Measurements from ENCODE around the gene HOXB2. TPM values are rescaled to one million over a fixed set of nuclear protein-coding genes. Genes with fewer than 3 reads are reported as not detected.
A peak's percentile ranks its signal among the peaks of the same experiment; 100 is the strongest.

HOXB2 gene
- 1 to 10 TPM; 1.4 to 9.6 (median 4.1) TPM for total RNA-seq

DNA sequence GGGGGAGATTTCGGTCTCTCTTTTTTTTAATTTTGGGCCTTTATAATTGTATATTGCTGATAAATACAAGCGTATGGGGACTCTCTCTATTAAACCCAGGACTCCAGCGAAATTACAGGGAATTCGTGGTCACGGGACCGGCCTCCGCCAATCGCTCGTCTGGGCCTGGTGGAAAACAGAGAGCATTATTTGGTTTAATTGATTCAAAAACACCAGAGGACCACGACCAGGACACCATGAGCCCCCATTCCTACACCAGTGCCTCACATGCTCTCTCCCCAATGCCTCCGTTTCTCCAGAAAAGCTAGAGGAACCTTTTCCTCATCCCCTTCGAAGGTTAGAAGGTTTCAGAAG, at the start of gene HOXB2:
TSS of gene HOXB2 (minus strand) at position 88 of the 354 bp plus-strand sequence. CDS start 198 bp downstream, outside the sequence.
- no peaks in the 10 kb centered on the region for H3K27me3 ChIP-seq
- H3K36me3 ChIP-seq, result peaks cover 0 to 8% (median 0%) of the 10 kb centered on the region in 3 donors
- H3K9me3 ChIP-seq, result no peaks in the 10 kb centered on the region
- H3K4me3 ChIP-seq, result peak within 1 kb of the TSS; percentile 45 to 70 (median 58)
- no peak for DNase-seq
- H3K4me1 ChIP-seq, result peaks cover 0 to 25% (median 2%) of the 10 kb centered on the region in 4 donors
- peak within 1 kb of the TSS; percentile 76 to 96 (median 87) for H3K27ac ChIP-seq
- no peak for TF ChIP-seq POLR2A (IDR thresholded peaks at IDR 0.05)
- TF ChIP-seq, protein P1, sequence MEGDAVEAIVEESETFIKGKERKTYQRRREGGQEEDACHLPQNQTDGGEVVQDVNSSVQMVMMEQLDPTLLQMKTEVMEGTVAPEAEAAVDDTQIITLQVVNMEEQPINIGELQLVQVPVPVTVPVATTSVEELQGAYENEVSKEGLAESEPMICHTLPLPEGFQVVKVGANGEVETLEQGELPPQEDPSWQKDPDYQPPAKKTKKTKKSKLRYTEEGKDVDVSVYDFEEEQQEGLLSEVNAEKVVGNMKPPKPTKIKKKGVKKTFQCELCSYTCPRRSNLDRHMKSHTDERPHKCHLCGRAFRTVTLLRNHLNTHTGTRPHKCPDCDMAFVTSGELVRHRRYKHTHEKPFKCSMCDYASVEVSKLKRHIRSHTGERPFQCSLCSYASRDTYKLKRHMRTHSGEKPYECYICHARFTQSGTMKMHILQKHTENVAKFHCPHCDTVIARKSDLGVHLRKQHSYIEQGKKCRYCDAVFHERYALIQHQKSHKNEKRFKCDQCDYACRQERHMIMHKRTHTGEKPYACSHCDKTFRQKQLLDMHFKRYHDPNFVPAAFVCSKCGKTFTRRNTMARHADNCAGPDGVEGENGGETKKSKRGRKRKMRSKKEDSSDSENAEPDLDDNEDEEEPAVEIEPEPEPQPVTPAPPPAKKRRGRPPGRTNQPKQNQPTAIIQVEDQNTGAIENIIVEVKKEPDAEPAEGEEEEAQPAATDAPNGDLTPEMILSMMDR (IDR thresholded peaks at IDR 0.05), result no peak

DNA sequence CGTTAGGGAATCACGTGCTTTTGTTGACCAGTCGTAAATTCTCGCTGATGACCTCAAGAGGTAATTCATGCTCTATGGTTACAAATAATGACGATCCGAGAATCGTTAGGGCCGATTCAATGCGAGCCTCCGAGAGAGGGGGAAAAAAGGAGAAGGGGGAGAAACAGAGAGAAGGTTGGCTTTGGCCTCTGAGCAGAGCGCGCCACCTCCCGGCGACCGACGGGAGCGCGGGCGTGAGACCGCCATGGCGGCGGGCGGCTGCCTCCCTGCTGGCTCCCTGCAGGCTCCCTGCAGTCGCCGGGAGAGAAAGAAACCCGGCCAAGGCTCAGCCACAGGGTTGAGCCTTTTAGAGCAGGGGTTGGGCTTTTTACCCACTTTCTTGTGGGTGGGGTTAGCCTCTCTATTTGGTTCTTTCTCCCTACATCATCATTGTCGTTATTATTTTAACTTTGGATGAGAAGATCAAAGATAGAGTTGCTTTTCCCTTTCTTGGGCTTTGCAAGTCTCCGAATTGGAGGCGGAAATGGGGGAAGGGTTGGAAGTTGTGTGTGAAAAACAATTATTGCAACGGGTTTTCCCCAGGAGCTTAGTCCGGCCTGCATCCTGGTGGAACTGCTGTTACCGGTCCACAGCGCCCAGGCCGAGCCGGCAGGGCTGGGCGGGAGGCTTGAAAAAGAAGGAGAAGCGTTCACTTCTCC, 49.1 kb upstream of the HOXB2 start:
- peak overlapping the region in 3 of 4 donors; percentile 20 to 50 (median 45) for H3K4me3 ChIP-seq
- TF ChIP-seq, protein P1 (IDR thresholded peaks at IDR 0.05), result peak; percentile 71 to 86 (median 78)
- TF ChIP-seq POLR2A (IDR thresholded peaks at IDR 0.05), result no peak
- H3K4me1 ChIP-seq, result peaks cover 0 to 52% (median 17%) of the 10 kb centered on the region in 4 donors
- H3K9me3 ChIP-seq, result no peaks in the 10 kb centered on the region
- DNase-seq, result peak; percentile 72 to 90 (median 81)
- H3K27me3 ChIP-seq, result no peaks in the 10 kb centered on the region
- H3K27ac ChIP-seq, result peak overlapping the region; percentile 34 to 92 (median 65)
- H3K36me3 ChIP-seq, result peaks cover 0 to 28% (median 0%) of the 10 kb centered on the region in 3 donors

DNA sequence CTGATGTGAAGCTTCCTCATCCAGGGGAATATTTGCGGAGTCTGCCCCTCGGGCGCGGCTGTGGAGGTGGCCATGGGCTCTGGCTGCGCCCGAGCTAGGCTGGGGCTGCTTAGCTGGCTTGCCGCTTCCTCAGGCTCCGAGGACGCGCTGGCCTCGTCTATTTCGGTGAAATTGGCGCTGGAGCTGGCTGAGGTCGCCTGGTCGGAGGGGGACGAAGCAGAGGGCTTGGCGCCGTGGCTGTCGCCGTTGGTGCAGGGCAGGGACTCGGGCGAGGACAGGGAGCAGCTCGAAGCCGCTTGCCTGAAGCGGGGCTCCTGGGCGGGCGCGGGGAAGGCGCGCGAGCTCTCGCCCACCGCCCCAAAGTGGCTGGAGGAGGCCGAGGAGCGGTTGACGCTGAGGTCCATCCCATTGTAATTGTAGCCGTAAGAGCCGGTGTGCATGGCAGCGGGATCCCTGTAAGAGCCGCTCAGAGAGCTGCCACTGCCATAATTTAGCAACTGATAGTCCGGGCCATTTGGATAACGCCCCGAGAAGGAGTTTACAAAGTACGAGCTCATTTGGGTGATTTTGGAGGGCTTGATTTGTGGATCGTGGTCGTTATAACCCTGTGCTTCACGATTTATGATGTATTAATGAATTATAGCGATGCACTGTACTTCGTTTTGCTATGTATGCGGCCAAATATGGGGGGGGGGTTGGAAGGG, 48.4 kb upstream of the HOXB2 start, which contains the start of gene HOXB5:
TSS of gene HOXB5 (minus strand) at position 654 of the 704 bp plus-strand sequence. CDS start at position 557, 97 bp downstream.
- H3K9me3 ChIP-seq, result no peaks in the 10 kb centered on the region
- no peak for TF ChIP-seq POLR2A (IDR thresholded peaks at IDR 0.05)
- TF ChIP-seq, protein P1 (IDR thresholded peaks at IDR 0.05), result no peak
- H3K4me1 ChIP-seq, result peaks cover 0 to 45% (median 14%) of the 10 kb centered on the region in 4 donors
- no peaks in the 10 kb centered on the region for H3K27me3 ChIP-seq
- peak within 1 kb of the TSS; percentile 34 to 92 (median 65) for H3K27ac ChIP-seq
- peaks cover 0 to 28% (median 0%) of the 10 kb centered on the region in 3 donors for H3K36me3 ChIP-seq
- peak in 2 of 3 donors; percentile 55 to 57 for DNase-seq
- peak within 1 kb of the TSS; percentile 20 to 50 (median 38) for H3K4me3 ChIP-seq

DNA sequence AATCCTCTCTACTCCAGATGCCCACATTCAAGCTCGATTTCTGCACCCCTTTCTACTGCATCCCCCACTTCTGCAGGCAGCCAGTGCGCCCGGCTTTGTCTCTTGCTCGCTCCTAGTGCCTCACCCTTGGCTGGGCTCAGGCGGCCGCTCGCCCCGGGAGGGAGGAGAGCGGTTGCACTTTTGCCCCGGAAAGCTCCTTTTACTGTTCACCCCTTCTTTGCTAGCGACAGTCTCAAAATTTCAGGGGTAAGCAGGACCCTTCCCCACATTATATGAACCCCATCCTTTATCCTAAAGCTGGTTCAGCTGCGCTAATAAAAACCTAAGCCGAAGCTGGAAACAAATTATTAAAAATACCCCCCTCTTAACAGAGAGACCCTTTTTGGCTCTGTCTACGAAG, 47.7 kb upstream of the HOXB2 start:
- Histone ChIP-seq H3K9me3 (no peaks in the 10 kb centered on the region), H3K27me3 (no peaks in the 10 kb centered on the region)
- peak in 1 of 3 donors; percentile 44 for DNase-seq

DNA sequence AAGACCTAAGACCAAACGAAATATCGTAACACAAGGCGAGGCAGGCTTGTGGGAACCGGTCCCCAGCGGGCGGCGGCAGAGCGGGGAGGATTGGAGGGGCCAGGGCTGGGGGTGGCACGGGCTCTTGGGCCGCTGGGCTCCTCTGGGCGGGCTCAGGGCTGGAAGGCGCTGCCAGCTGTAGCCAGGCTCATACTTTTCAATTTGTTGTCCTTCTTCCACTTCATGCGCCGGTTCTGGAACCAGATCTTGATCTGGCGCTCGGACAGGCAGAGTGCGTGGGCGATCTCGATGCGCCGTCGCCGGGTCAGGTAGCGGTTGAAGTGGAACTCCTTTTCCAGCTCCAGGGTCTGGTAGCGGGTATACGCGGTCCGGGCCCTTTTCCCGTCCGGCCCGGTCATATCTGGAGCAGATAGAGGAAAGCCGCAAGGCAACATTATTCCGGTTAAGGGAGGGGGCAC, 47.2 kb upstream of the HOXB2 start:
- Histone ChIP-seq H3K36me3 (peaks cover 0 to 28% (median 0%) of the 10 kb centered on the region in 3 donors), H3K27me3 (no peaks in the 10 kb centered on the region), H3K4me1 (peaks cover 0 to 45% (median 9%) of the 10 kb centered on the region in 4 donors), H3K9me3 (no peaks in the 10 kb centered on the region), H3K4me3 (peak overlapping the region; percentile 6 to 50 (median 32)), H3K27ac (peak overlapping the region; percentile 34 to 92 (median 62))
- DNase-seq, result peak in 2 of 3 donors; percentile 45 to 47
- TF ChIP-seq POLR2A (IDR thresholded peaks at IDR 0.05), result no peak
- TF ChIP-seq, protein P1 (IDR thresholded peaks at IDR 0.05), result no peak

More for the DNA sequence above, 47.7 kb upstream of the HOXB2 start:
- Histone ChIP-seq H3K36me3 (peaks cover 0 to 28% (median 0%) of the 10 kb centered on the region in 3 donors), H3K4me3 (peak overlapping the region; percentile 6 to 50 (median 32)), H3K4me1 (peaks cover 0 to 44% (median 11%) of the 10 kb centered on the region in 4 donors), H3K27ac (peak overlapping the region; percentile 34 to 92 (median 62))
- TF ChIP-seq POLR2A (IDR thresholded peaks at IDR 0.05), result no peak
- TF ChIP-seq, protein P1 (IDR thresholded peaks at IDR 0.05), result no peak
